Activated B cell treated with CpG ODN at 0.5 μM for 24 hours (primary cell): ENCODE measurements around the gene USP47. TPM values are rescaled to one million over a fixed set of nuclear protein-coding genes. Genes with fewer than 3 reads are reported as not detected.

Source experiments
- ATAC-seq: fragments of 200-7000 bp; cut with Tn5 transposase; one replicate; pipeline ENCODE4 v1.10.0; 2021; ENCODE audit warnings: low read depth, mild to moderate bottlenecking, moderate library complexity
- CTCF ChIA-PET: fragments of 350-600 bp; sonication (Branson Sonifier 250); formaldehyde crosslinking; loops from one replicate; lab custom pipeline; 2021; ENCODE audit warnings: antibody characterized with exemption; lab: Charles Lee
- POLR2A ChIA-PET: fragments of 350-600 bp; sonication (Branson Sonifier 250); formaldehyde crosslinking; loops from one replicate; lab custom pipeline; 2021; ENCODE audit warnings: antibody characterized with exemption; lab: Charles Lee
- DNase-seq: peaks from one replicate; pipeline ENCODE4 v3.0.0; 2022
- H3K27ac Mint-ChIP-seq: one replicate; pipeline ENCODE4 v1.8.0; 2020; ENCODE audit warnings: mixed read lengths
- H3K27me3 Mint-ChIP-seq: one replicate; pipeline ENCODE4 v1.8.0; 2021; ENCODE audit warnings: mixed read lengths
- H3K36me3 Mint-ChIP-seq: one replicate; pipeline ENCODE4 v1.8.0; 2021; ENCODE audit warnings: low read depth, mixed read lengths
- H3K4me1 Mint-ChIP-seq: one replicate; pipeline ENCODE4 v1.8.0; 2021; ENCODE audit warnings: mixed read lengths
- H3K4me3 Mint-ChIP-seq: one replicate; pipeline ENCODE4 v1.8.0; 2020; ENCODE audit warnings: mild to moderate bottlenecking, mixed read lengths
- H3K9me3 Mint-ChIP-seq: one replicate; pipeline ENCODE4 v1.8.0; 2020; ENCODE audit warnings: mixed read lengths
- CTCF ChIP-seq: fragments of 200-600 bp; IDR thresholded peaks from one replicate; pipeline ENCODE4 v1.8.0; 2022; ENCODE audit warnings: antibody characterized with exemption, mild to moderate bottlenecking
- intact Hi-C: fragments of 100-400 bp; cut with micrococcal nuclease; formaldehyde crosslinking; loops from one replicate; pipeline ENCODE4 v1.15.1; 2024
- total RNA-seq: library from RNA; stranded (reverse); gene quantifications from 2 replicates; pipeline ENCODE4 v1.2.3, GENCODE V29; 2022

Gene USP47
- total RNA-seq, 1 donor from 2014 or later = 48.5 TPM

- Mint-ChIP-seq H3K27me3 (no peaks in the 10 kb centered on the region), H3K4me3 (no peak overlapping the region), H3K27ac (no peak overlapping the region), H3K4me1 (peaks cover 34% of the 10 kb centered on the region), H3K36me3 (no peaks in the 10 kb centered on the region), H3K9me3 (no peaks in the 10 kb centered on the region)
- no peak for TF ChIP-seq CTCF
- DNase-seq (no peak), ATAC-seq (peak; percentile 42)
- intact Hi-C loops = loop anchor here (1.0 to 10.0 kb wide), 4 partner anchors 20 to 1538 kb away; partner anchors contain the start of genes ADM, AMPD3 and ZBED5
- POLR2A ChIA-PET = interaction anchor here (0.6 to 3.1 kb wide), 8 partner anchors 10 to 1033 kb away, joined by 3 to 32 read pairs (median 4); partner anchors contain the start of genes EIF4G2 and ZBED5
- CTCF ChIA-PET = interaction anchor here (0.8 to 1.8 kb wide), 3 partner anchors 36 to 815 kb away, joined by 3 to 7 read pairs (median 3); no protein-coding TSS in a partner anchor
Measured at GRCh38 chr11:11842421-11843008, 743 bp downstream of the USP47 start.

- Mint-ChIP-seq H3K27me3 (no peaks in the 10 kb centered on the region), H3K9me3 (no peaks in the 10 kb centered on the region), H3K27ac (no peak overlapping the region), H3K36me3 (no peaks in the 10 kb centered on the region), H3K4me1 (peaks cover 36% of the 10 kb centered on the region), H3K4me3 (no peak overlapping the region)
- ChIA-PET CTCF (interaction anchor here (1.4 to 1.8 kb wide), 2 partner anchors 56 to 816 kb away, joined by 3 to 7 read pairs; no protein-coding TSS in a partner anchor), POLR2A (interaction anchor here (0.8 to 3.1 kb wide), 4 partner anchors 11 to 1034 kb away, joined by 3 to 32 read pairs (median 8); partner anchors contain the start of genes EIF4G2 and ZBED5)
- TF ChIP-seq CTCF = no peak
- DNase-seq (no peak), ATAC-seq (no peak)
- intact Hi-C loops = loop anchor here (2.0 to 10.0 kb wide), 3 partner anchors 20 to 1538 kb away; partner anchors contain the start of genes ADM and AMPD3
Measured at GRCh38 chr11:11843211-11843621, 1.4 kb downstream of the USP47 start.

GRCh38 chr11:11843642-11844041 is 1.9 kb downstream of the USP47 start:
- Mint-ChIP-seq H3K4me1 (peaks cover 39% of the 10 kb centered on the region), H3K4me3 (no peak overlapping the region), H3K27me3 (no peaks in the 10 kb centered on the region), H3K27ac (no peak overlapping the region), H3K36me3 (no peaks in the 10 kb centered on the region), H3K9me3 (no peaks in the 10 kb centered on the region)
- no peak for ATAC-seq
- ChIA-PET CTCF (interaction anchor here (1.4 to 1.8 kb wide), 2 partner anchors 56 to 816 kb away, joined by 3 to 7 read pairs; no protein-coding TSS in a partner anchor), POLR2A (interaction anchor here (1.5 to 3.1 kb wide), 3 partner anchors 28 to 1034 kb away, joined by 4 to 32 read pairs (median 13); partner anchors contain the start of genes EIF4G2 and ZBED5)
- DNase-seq = no peak
- intact Hi-C loops = loop anchor here (2.0 to 10.0 kb wide), 3 partner anchors 19 to 1539 kb away; partner anchors contain the start of genes ADM and AMPD3
- no peak for TF ChIP-seq CTCF

- H3K27me3 Mint-ChIP-seq = no peaks in the 10 kb centered on the region
- DNase-seq (no peak), ATAC-seq (no peak)
- H3K4me1 Mint-ChIP-seq = peaks cover 45% of the 10 kb centered on the region
- no peak overlapping the region for H3K4me3 Mint-ChIP-seq
- CTCF ChIA-PET = no interaction called here
- TF ChIP-seq CTCF = no peak
- intact Hi-C loops = loop anchor here (5.0 to 10.0 kb wide), 2 partner anchors 1387 to 1539 kb away; partner anchors contain the start of genes ADM and AMPD3
- H3K9me3 Mint-ChIP-seq = no peaks in the 10 kb centered on the region
- H3K36me3 Mint-ChIP-seq = no peaks in the 10 kb centered on the region
- POLR2A ChIA-PET = interaction anchor here (0.8 to 3.1 kb wide), 2 partner anchors 1035 kb away, joined by 3 to 32 read pairs; partner anchors contain the start of gene EIF4G2
- no peak overlapping the region for H3K27ac Mint-ChIP-seq
Measured at GRCh38 chr11:11844272-11844671, 2.5 kb downstream of the USP47 start.

GRCh38 chr11:11845071-11845470 is 3.3 kb downstream of the USP47 start:
- intact Hi-C loops = loop anchor here (10.0 kb wide), 1 partner anchor 1540 kb away; the partner anchor contains the start of gene ADM
- Mint-ChIP-seq H3K9me3 (no peaks in the 10 kb centered on the region), H3K4me1 (peaks cover 53% of the 10 kb centered on the region), H3K36me3 (no peaks in the 10 kb centered on the region), H3K27ac (peak overlapping the region; percentile 24), H3K27me3 (no peaks in the 10 kb centered on the region), H3K4me3 (peak overlapping the region; percentile 35)
- TF ChIP-seq CTCF = no peak
- DNase-seq (no peak), ATAC-seq (no peak)
- POLR2A ChIA-PET = interaction anchor here (0.8 kb wide), 1 partner anchor 1036 kb away, joined by 3 read pairs; the partner anchor contains the start of gene EIF4G2
- CTCF ChIA-PET = interaction anchor here (1.3 kb wide), 1 partner anchor 57 kb away, joined by 4 read pairs; no protein-coding TSS in a partner anchor
